K562 (cell line): ENCODE data around the gene TFPI2. TPM values are rescaled to one million over a fixed set of nuclear protein-coding genes. Genes with fewer than 3 reads are reported as not detected.

Experiments used
- ATAC-seq: fragments of 200-7000 bp; cut with Tn5 transposase; 3 replicates; pipeline ENCODE4 v1.9.1; 2020; ENCODE audit warnings: moderate library complexity
- BruUV-seq: library from RNA; stranded (reverse); fragments of 400-500 nt; replicated peaks from 2 replicates; lab custom pipeline; 2021; lab: Mats Ljungman, UMichigan
- CTCF ChIA-PET: fragments of 300-600 bp; formaldehyde crosslinking; extraction: SDS; loops from one replicate; lab custom pipeline; 2021; ENCODE audit warnings: low intra/inter-chr PET ratio; lab: Yijun Ruan, JAX
- POLR2A ChIA-PET: fragments of 300-600, 350-650 bp; sonication (Branson Sonifier 250); formaldehyde crosslinking; extraction: SDS; loops from one replicate; lab custom pipeline; 2021; ENCODE audit warnings: antibody characterized with exemption, inconsistent platforms; lab: Yijun Ruan, JAX
- DNase-seq, 4 experiments: peaks; one replicate each; pipeline versions ENCODE4 v3.0.0 to v3.0.0-alpha.2; 2011 to 2018; ENCODE audit warnings: low spot score in 3 of 4, mixed read lengths in 3 of 4; ENCODE audit errors: extremely low read depth in 1 of 4
- FAIRE-seq: peaks from 2 replicates; lab custom pipeline; 2011; peaks lifted over from hg19 to GRCh38; lab: Jason Lieb, UNC
- H2AFZ ChIP-seq: 2 replicates; pipeline ENCODE4 v1.6.0; 2011; ENCODE audit warnings: low read depth, low read length, control low read depth, inconsistent platforms
- H3K27ac ChIP-seq: fragments of 200-600 bp; 3 replicates; pipeline ENCODE4 v1.8.0; 2011; ENCODE audit warnings: low read depth, mild to moderate bottlenecking, control low read depth, inconsistent platforms, low read length, moderate library complexity, mixed read lengths; ENCODE audit errors: extremely low read depth
- H3K27me3 ChIP-seq, 2 experiments: fragments of 300-600 bp in 1 of 2; 2 replicates in 1 of 2; 3 replicates in 1 of 2; pipeline versions ENCODE4 v1.6.0 to v1.8.0; 2011; ENCODE audit warnings: inconsistent platforms in 2 of 2, low read length in 2 of 2, mild to moderate bottlenecking in 1 of 2, mixed read lengths in 1 of 2, moderate library complexity in 1 of 2; ENCODE audit not compliant: control insufficient read depth in 2 of 2, insufficient read depth in 2 of 2
- H3K36me3 ChIP-seq: fragments of 300-600 bp; 3 replicates; pipeline ENCODE4 v1.8.0; 2011; ENCODE audit warnings: mild to moderate bottlenecking, low read length, inconsistent platforms; ENCODE audit not compliant: control insufficient read depth, insufficient read depth
- H3K4me1 ChIP-seq, 2 experiments: fragments of 200-600 bp in 1 of 2; replicated peaks in 1 of 2; 2 replicates in 1 of 2; 3 replicates in 1 of 2; pipeline versions ENCODE4 v1.5.1 to v1.8.0; 2011; ENCODE audit warnings: inconsistent platforms in 2 of 2, low read length in 2 of 2, mild to moderate bottlenecking in 1 of 2, mixed read lengths in 1 of 2, moderate library complexity in 1 of 2; ENCODE audit not compliant: control insufficient read depth in 2 of 2, insufficient read depth in 2 of 2
- H3K4me2 ChIP-seq: 2 replicates; pipeline ENCODE4 v1.6.1; 2011; ENCODE audit warnings: low read length, control low read depth, inconsistent platforms, mixed read lengths; ENCODE audit not compliant: insufficient read depth
- H3K4me3 ChIP-seq: fragments of 200-600 bp; sonication (generic), shearing (Covaris generic); 2 replicates; pipeline ENCODE4 v1.5.1; 2016; ENCODE audit warnings: control low read depth, inconsistent platforms
- H3K79me2 ChIP-seq: fragments of 200-600 bp; 3 replicates; pipeline ENCODE4 v1.8.0; 2011; ENCODE audit warnings: low read length, inconsistent platforms; ENCODE audit not compliant: control insufficient read depth, insufficient read depth
- H3K9ac ChIP-seq, 2 experiments: 2 replicates each; pipeline versions ENCODE4 v1.6.0 to v1.6.1; 2011; ENCODE audit warnings: low read depth in 2 of 2, low read length in 2 of 2, control low read depth in 1 of 2, inconsistent platforms in 1 of 2, mild to moderate bottlenecking in 1 of 2, mixed read lengths in 1 of 2; ENCODE audit not compliant: insufficient read depth in 1 of 2
- H3K9me1 ChIP-seq: one replicate; pipeline ENCODE4 v1.6.0; 2011; ENCODE audit warnings: inconsistent platforms, mild to moderate bottlenecking, low read length, moderate library complexity; ENCODE audit not compliant: control insufficient read depth, insufficient read depth
- H3K9me3 ChIP-seq: replicated peaks from 2 replicates; pipeline ENCODE4 v1.5.1; 2011; ENCODE audit warnings: low read depth, low read length, inconsistent platforms; ENCODE audit not compliant: control insufficient read depth, insufficient read depth
- H4K20me1 ChIP-seq: replicated peaks from 2 replicates; pipeline ENCODE4 v1.6.1; 2011; ENCODE audit warnings: low read length, inconsistent platforms, mixed read lengths; ENCODE audit not compliant: control insufficient read depth, insufficient read depth
- BCL6 ChIP-seq: fragments of 250-450 bp; sonication (Bioruptor Pico); IDR thresholded peaks from 2 replicates; pipeline ENCODE4 v1.4.0; 2020
- CBFB ChIP-seq: sonication (generic); formaldehyde crosslinking; IDR thresholded peaks from 2 replicates; pipeline ENCODE4 v1.4.0; 2020; ENCODE audit warnings: mild to moderate bottlenecking, missing genetic modification reagents
- DNMT1 ChIP-seq: fragments of 450-650 bp; IDR thresholded peaks from 2 replicates; pipeline ENCODE4 v1.6.1; 2016; ENCODE audit warnings: antibody characterized with exemption, mild to moderate bottlenecking
- HOXB6 ChIP-seq: fragments of 250-450 bp; sonication (Bioruptor Pico); IDR thresholded peaks from 2 replicates; pipeline ENCODE4 v1.5.1; 2022; ENCODE audit warnings: mild to moderate bottlenecking, borderline replicate concordance
- NEUROD1 ChIP-seq: fragments of 150-350 bp; IDR thresholded peaks from 2 replicates; pipeline ENCODE4 v1.6.1; 2014; ENCODE audit warnings: borderline replicate concordance, low read length, low read depth; ENCODE audit not compliant: partially characterized antibody
- NR2C1 ChIP-seq, 2 experiments: fragments of 450-650 bp; IDR thresholded peaks; 2 replicates each; pipeline ENCODE4 v1.6.1; 2017; ENCODE audit warnings: mild to moderate bottlenecking in 2 of 2, antibody characterized with exemption in 1 of 2, inconsistent platforms in 1 of 2, missing compliant biosample characterization in 1 of 2, missing genetic modification characterization in 1 of 2
- POLR2AphosphoS2 ChIP-seq: IDR thresholded peaks from 2 replicates; pipeline ENCODE4 v1.6.1; 2012; ENCODE audit warnings: low read length, improper control_type of control experiment
- RBM25 ChIP-seq: fragments of 200-400 bp; formaldehyde crosslinking; IDR thresholded peaks from 2 replicates; pipeline ENCODE4 v1.6.1; 2018; ENCODE audit warnings: low read length, low read depth, moderate library complexity; ENCODE audit not compliant: severe bottlenecking
- SOX6 ChIP-seq: fragments of 450-650 bp; IDR thresholded peaks from 2 replicates; pipeline ENCODE4 v1.6.1; 2014; ENCODE audit warnings: mild to moderate bottlenecking
- TBP ChIP-seq: optimal IDR thresholded peaks from 2 replicates; pipeline ENCODE3; 2011; ENCODE audit warnings: low read depth, low read length, improper control_type of control experiment
- ZNF384 ChIP-seq: IDR thresholded peaks from 2 replicates; pipeline ENCODE4 v1.6.1; 2012; ENCODE audit warnings: low read depth, low read length, improper control_type of control experiment
- whole genome bisulfite sequencing: fragments of 100-300 bp; shearing (Covaris generic); methylation state at CpG from one replicate; pipeline ENCODE4 v1.1.6; 2016; ENCODE audit warnings: low coverage, mixed read lengths; ENCODE audit not compliant: insufficient coverage; ENCODE audit errors: missing lambda C conversion rate; 5-methylcytosine and 5-hydroxymethylcytosine counted together
- in situ Hi-C: fragments of 300-500 bp; cut with MboI; formaldehyde crosslinking; loops from 4 replicates; pipeline ENCODE4 v1.15.0; 2018; ENCODE audit warnings: inconsistent platforms, mixed read lengths
- intact Hi-C: fragments of 100-400 bp; cut with micrococcal nuclease; formaldehyde crosslinking; loops from 2 replicates; pipeline ENCODE4 v1.14.2; 2022
- polyA plus RNA-seq, 8 experiments: library from polyadenylated mRNA; depleted of rRNA in 4 of 8; stranded (reverse) in 5 of 8; unstranded in 3 of 8; fragments of >200 nt; fragmentation: Nextera tagmentation in 2 of 8; fragmentation: Illumina TruSeq in 1 of 8; extraction: Ambion mirVana in 2 of 8; extraction: Trizol in 1 of 8; gene quantifications; 2 replicates each; pipeline versions ENCODE4 v1.2.1 to v1.2.3, GENCODE V29; 2011 to 2014; ENCODE audit warnings: inconsistent platforms in 1 of 8, missing spikeins in 1 of 8
- total RNA-seq, 7 experiments: library from RNA; depleted of rRNA in 6 of 7; stranded (reverse); fragments of >200 nt in 6 of 7; fragmentation: Illumina TruSeq in 2 of 7; extraction: Trizol in 2 of 7; gene quantifications; 2 replicates each; pipeline versions ENCODE4 v1.2.1 to v1.2.3, GENCODE V29; 2011 to 2021; ENCODE audit warnings: low replicate concordance in 1 of 7
- TF ChIP-seq, protein P1 (sequence below): fragments of 250-450 bp; sonication (Bioruptor Pico); IDR thresholded peaks from 2 replicates; pipeline ENCODE4 v1.5.0; 2022; ENCODE audit warnings: mild to moderate bottlenecking

The TFPI2 gene
- total and polyA plus RNA-seq, 9 of the 15 experiments (the other 6 are each of a cell fraction or from before 2014, with no cell fraction given): 0.07 to 0.25 (median 0.11) TPM; not detected in 4

GRCh38 chr7:93889261-93889660 is 1.3 kb downstream of the TFPI2 start:
- BruUV-seq: no TSS peak
- in situ Hi-C loops: no loop called here
- WGBS: 6% methylated on average over 3 of the region's 3 CpGs
- H2AFZ ChIP-seq: no peak overlapping the region
- no peaks in the 10 kb centered on the region for H3K9me1 ChIP-seq
- intact Hi-C loops: no loop called here
- no peak overlapping the region for H3K4me3 ChIP-seq
- ATAC-seq (no peak), DNase-seq (no peak), FAIRE-seq (no peak)
- H3K4me1 ChIP-seq: peaks cover 0 to 10% of the 10 kb centered on the region in 2 experiments; a peak in 1 of 5 replicates
- no peaks in the 10 kb centered on the region for H4K20me1 ChIP-seq
- H3K9me3 ChIP-seq: no peaks in the 10 kb centered on the region
- no peak for TF ChIP-seq NEUROD1
- TF ChIP-seq SOX6: no peak
- no peak for TF ChIP-seq ZNF384
- TF ChIP-seq, protein P1, sequence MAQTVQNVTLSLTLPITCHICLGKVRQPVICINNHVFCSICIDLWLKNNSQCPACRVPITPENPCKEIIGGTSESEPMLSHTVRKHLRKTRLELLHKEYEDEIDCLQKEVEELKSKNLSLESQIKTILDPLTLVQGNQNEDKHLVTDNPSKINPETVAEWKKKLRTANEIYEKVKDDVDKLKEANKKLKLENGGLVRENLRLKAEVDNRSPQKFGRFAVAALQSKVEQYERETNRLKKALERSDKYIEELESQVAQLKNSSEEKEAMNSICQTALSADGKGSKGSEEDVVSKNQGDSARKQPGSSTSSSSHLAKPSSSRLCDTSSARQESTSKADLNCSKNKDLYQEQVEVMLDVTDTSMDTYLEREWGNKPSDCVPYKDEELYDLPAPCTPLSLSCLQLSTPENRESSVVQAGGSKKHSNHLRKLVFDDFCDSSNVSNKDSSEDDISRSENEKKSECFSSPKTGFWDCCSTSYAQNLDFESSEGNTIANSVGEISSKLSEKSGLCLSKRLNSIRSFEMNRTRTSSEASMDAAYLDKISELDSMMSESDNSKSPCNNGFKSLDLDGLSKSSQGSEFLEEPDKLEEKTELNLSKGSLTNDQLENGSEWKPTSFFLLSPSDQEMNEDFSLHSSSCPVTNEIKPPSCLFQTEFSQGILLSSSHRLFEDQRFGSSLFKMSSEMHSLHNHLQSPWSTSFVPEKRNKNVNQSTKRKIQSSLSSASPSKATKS (CRISPR knock-in tag): no peak
- no peak for TF ChIP-seq CBFB
- no peak for TF ChIP-seq DNMT1
- TF ChIP-seq POLR2AphosphoS2: no peak
- no peak for TF ChIP-seq NR2C1 (IDR thresholded peaks at IDR 0.05)
- TF ChIP-seq NR2C1 (tag; IDR thresholded peaks at IDR 0.05): no peak
- no peak for TF ChIP-seq BCL6 (CRISPR knock-in tag)
- TF ChIP-seq HOXB6 (CRISPR knock-in tag): no peak
- no peak for TF ChIP-seq RBM25
- no peak for TF ChIP-seq TBP
- no peak overlapping the region for H3K9ac ChIP-seq
- no peak overlapping the region for H3K27ac ChIP-seq
- peaks cover 14 to 22% of the 10 kb centered on the region in 2 experiments for H3K27me3 ChIP-seq
- ChIA-PET POLR2A (no interaction called here), CTCF (no interaction called here)
- H3K36me3 ChIP-seq: no peaks in the 10 kb centered on the region
- H3K4me2 ChIP-seq: no peak overlapping the region
- H3K79me2 ChIP-seq: no peaks in the 10 kb centered on the region
